ENCODE data around the gene SLC12A7.

GRCh38 chr5:1001406-1002270, 110.2 kb downstream of the SLC12A7 start:
- TF ChIP-seq CTCF (IDR thresholded peaks at IDR 0.05), result no peak
- TF ChIP-seq POLR2AphosphoS5 (IDR thresholded peaks at IDR 0.05), result no peak
